TTC549 (cell line): ENCODE results near the gene BMP7.

ENCODE experiments used
- FAIRE-seq: peaks from 2 replicates; lab custom pipeline; 2012; peaks lifted over from hg19 to GRCh38; lab: Jason Lieb, UNC

BMP7 gene

DNA sequence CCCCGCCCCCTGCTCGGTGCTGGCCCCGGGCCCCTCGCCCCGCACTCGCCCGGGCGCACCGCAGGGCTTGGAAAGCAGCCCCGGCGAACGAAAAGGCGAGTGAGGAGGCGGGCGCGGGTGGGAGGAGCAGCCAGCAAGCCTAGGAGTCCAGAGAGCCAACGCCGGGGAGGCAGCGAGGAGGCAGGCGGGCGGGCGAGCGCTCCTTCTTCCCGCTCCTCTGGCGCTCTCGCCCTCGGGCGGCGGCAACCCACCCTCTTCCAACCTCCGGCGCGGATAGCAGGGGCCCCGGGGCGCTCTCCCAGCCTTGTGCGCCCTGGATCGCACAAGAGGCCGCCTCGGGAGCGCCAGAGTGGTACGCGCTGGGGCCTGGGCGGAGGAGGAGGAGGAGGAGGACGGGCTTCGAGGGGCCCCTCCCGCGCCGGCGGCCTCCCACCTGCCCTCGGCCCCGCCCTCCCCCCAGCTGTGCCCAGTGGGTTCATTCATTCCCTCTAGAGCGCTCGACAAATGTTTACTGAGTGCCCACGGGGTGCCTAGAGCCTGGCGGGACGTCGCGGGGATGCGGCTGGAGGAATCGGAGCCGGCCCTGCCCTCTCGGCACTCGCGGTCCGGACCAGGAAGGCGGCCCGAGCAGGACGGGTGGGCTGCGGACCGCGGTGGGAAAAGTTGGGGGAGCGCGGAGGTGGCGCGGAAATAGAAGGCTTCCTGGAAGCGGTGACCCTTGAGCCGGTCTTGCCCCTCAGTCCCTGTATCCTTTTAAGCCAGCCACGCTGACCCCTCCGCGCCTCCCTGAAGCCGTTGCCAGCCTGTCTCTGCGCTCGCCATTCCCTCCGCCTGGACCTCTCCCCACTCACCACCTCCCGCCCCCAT is at the start of gene BMP7:
BMP7 (minus strand) TSS at position 351 of the 867 bp plus-strand sequence. CDS start 519 bp downstream, outside the sequence.
- FAIRE-seq = no peak

- FAIRE-seq = no peak
Observed at GRCh38 chr20:57315976-57316480, 49.6 kb upstream of the BMP7 start.

- no peak for FAIRE-seq
Observed at GRCh38 chr20:57315083-57315975, 48.9 kb upstream of the BMP7 start.

- FAIRE-seq = no peak
Observed at GRCh38 chr20:57313951-57314350, 47.5 kb upstream of the BMP7 start.

DNA sequence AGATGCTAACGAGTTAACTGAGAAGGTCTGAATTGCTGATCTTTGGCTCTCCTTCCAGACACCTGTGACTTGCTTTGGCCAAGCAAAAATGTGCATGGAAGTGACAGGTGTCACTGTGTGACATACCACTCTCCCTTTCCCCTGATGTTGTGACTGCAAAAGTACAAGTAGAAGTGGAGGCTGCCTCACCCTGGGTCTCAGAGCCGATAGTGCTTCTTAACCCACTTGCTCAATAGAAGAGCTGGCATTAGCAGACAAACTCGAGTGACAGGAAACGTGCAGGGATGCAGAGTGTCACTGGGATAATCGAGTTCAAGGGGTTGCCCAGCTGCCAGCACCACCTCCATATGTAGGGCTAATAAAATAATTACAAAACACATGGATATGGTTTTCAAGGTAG is 46.8 kb upstream of the BMP7 start:
- FAIRE-seq = no peak

DNA sequence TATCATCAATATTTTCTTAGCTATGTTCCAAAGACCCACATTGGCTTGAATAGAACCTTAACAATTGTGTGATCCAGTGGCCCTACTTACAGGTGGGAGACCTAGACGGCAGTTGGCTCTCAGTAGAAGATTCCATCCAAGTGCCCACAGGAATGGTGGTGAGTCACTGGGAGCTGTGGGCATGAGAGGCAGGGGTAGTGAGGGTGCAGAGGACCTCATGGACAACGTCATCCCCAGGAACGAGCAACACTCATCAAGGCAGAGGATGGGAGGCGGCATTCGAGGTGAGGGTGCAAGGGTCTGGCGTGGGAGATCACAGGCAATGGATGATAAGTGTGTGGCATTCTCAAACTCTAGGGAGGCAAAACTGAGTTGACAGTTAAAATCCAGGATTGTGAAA is 45.7 kb upstream of the BMP7 start:
- FAIRE-seq = no peak

- FAIRE-seq = no peak
Observed at GRCh38 chr20:57310821-57311514, 44.5 kb upstream of the BMP7 start.

DNA sequence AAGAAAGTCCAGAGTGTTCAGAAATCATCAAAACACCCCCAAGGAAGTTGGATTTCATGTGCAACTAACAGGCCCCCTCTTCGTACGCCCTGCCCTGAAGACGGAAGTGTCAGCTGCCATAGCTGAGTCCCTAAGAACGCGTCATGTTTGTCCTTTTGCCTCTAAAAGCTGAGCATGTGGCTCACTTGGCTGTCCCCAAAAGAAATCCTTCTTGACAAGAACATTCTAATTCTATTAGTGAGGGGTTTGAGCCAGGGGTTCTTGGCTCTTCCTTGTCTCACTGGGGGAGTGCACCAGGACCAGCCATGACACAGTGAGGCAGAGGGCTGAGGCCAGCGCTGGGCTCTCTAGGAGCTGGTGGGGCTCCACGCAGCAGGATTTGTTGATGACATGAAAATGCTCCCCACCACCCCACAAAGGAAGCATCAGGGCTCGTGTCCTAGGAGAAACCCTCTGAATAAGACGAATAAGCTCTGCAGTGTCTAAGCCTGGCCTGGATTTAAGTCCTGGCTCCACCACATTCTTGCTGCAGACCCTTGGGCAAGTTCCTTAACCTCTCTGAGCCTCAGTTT is 43.2 kb upstream of the BMP7 start:
- no peak for FAIRE-seq

DNA sequence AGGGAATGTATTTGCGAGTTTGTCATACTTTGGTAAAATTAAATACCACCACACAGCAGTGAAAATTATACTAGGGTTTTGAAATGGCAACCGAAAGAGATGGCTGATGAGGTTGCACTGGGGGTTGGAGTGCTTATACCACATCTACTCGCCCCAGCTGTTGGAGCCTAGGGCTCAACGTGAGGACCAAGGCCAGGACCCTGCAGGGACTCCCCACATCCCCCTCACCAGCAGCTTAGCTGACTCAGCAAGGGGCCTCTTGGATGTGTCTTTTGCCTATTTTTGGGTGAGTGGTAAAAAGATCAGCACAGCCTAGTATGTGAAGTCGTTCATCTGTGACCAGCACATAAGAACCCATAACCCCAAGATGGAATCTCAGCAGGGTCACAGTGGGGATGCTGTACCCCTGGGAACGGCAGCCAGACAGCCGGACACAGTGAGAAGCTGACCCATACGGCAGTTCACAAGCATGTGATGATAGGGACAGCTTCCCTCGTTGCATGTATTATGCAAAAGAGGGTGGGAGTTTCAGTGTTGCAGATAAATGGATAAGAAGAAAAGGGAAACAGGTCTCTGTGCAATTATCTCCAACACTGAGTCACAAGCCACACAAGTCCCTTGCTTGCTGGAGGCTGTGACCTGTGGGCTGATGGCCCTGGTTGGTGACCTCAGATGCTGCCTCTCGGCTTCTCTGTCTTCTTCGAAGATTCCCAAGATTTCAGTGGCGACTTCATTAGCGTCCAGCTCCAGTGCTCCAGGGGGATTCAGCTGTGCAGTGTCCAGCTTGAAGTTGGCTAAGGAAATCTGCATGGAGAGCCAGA is 42.2 kb upstream of the BMP7 start:
- no peak for FAIRE-seq

DNA sequence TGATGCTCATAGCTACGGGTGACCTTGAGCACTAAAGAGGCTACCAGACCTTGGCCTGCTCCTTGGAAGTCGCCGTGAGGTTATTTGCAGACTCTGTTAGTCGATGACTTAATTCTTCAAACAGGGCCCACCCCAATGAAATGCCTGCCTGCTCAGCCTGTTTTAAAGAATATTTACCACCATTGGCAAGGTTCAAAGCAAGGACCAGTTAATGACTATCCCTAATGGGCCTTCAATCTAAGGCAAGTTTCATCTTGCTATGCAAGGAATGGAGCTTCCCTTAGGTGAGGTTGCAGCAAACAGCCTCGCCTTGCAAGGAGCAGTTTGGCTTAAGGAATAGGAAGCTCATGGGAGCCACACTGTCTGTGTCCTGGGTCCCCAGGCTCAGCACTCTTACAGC is 40.3 kb upstream of the BMP7 start:
- FAIRE-seq = no peak

DNA sequence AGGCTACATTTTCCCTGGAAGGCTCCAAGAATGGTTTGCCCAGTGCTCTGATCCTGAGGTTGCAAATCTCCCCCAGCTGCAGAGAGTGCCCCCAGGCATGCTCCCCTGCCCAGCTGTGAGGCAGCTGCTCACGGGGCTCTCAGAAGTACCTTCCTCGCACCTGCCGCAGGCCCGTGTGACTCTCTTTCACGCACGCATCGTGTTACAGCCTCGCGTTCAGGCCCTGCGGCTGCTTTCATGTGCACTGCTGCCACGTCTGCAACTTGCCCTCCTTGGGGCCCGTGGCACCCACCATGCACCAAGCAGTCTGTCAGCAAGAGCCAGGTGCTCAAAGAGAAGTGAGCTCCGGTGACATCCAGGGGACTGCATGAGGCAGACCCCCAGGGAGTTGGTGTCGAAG is 34.6 kb upstream of the BMP7 start:
- no peak for FAIRE-seq

GRCh38 chr20:57298457-57298856 is 32.0 kb upstream of the BMP7 start:
- FAIRE-seq = no peak

DNA sequence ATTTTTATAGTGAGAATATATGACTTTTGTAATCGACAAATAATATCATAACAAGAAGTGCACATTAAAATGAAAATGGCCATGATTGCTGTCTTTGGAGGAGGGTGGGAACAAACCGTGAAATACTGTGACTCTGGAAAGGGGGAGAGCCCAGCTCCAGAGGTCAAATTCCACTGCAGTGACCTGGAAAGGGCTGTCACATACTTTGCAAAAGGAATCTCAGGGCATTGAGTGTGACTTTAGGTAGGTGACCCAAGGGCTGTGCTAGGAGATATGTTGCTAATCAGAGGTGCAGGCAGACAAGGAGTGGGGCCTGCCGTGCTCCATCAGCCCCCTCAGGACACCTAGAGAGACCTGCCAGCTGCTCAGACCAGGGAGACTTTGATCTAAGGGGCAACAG is 28.1 kb upstream of the BMP7 start:
- FAIRE-seq = no peak

- FAIRE-seq = no peak
Observed at GRCh38 chr20:57293995-57294394, 27.6 kb upstream of the BMP7 start.

DNA sequence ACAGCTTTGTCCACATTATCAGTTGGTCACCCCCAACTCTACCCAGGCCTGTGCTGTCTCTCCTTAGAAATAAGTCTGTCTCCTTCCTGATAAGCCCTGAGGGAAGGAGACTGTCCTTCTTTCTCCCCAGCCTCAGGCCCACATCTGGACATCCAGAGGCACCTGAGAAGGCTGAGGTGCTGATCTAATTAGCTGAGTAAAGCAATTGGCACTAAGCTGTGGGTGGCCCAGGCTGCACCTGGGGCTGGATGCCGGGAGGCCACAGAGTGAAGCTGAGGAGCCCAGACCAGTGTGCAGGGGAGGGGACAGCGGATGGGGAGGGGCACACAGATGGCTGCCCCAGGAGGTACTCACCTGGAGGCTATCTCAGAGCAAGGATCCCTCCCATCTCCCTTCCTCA is 26.2 kb upstream of the BMP7 start:
- no peak for FAIRE-seq

GRCh38 chr20:57291694-57292093 is 25.3 kb upstream of the BMP7 start:
- FAIRE-seq = no peak

- no peak for FAIRE-seq
Observed at GRCh38 chr20:57291003-57291402, 24.6 kb upstream of the BMP7 start.

GRCh38 chr20:57290178-57290484 is 23.7 kb upstream of the BMP7 start:
- no peak for FAIRE-seq

GRCh38 chr20:57289391-57290177 is 23.1 kb upstream of the BMP7 start:
- FAIRE-seq = no peak

DNA sequence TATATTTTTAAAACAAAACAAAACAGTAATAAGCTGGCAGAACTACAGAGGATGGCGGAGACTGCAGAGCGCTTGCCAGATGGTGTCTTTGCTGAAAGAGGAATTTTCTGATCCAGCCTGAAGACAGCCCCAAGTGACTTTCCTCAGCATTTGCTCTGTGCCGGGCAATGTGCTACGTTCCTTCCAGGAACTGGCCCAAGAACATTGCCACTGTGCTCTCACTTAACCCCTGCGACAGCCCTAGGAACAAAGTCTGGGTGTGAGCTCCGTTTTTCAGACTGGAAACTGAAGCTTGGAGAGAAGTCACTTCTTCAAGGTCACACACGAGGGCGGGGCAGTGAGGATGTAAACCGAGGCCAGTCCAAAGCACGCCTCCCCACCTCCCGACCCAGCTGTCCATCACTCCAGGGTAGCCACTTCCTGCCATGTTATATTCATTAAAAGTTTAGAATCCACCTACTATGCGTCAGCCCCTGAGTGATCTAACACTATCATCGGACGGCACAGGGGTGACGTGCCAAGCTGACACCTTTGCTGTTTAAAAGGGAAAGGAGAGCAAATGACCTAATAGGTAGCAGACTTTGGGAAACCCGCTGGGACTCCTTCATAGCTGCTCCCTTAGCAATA is 22.3 kb upstream of the BMP7 start:
- no peak for FAIRE-seq
